H1 (cell line): ENCODE data around the gene MYL5. TPM values are rescaled to one million over a fixed set of nuclear protein-coding genes. Genes with fewer than 3 reads are reported as not detected.

Experiments
- FOSL1 ChIP-seq: IDR thresholded peaks from 2 replicates; pipeline ENCODE4 v1.6.1; 2011; ENCODE audit warnings: mild to moderate bottlenecking, low read depth, low read length, moderate library complexity; ENCODE audit not compliant: insufficient read depth
- GABPA ChIP-seq: IDR thresholded peaks from 2 replicates; pipeline ENCODE4 v1.6.1; 2011; ENCODE audit warnings: mild to moderate bottlenecking, low read length, moderate library complexity, borderline replicate concordance; ENCODE audit not compliant: insufficient read depth
- SIN3A ChIP-seq, 2 experiments: IDR thresholded peaks in 1 of 2; conservative IDR thresholded peaks in 1 of 2; 2 replicates each; pipeline ENCODE4 v1.6.1; 2011 to 2012; ENCODE audit warnings: low read length in 2 of 2, improper control_type of control experiment in 1 of 2, low read depth in 1 of 2, mild to moderate bottlenecking in 1 of 2
- polyA plus RNA-seq, 7 experiments: library from polyadenylated mRNA; depleted of rRNA in 3 of 7; stranded (reverse) in 5 of 7; unstranded in 2 of 7; fragments of >200 nt in 5 of 7; fragments of 200-250 nt in 2 of 7; gene quantifications; 1 replicate in 5 of 7; 2 replicates in 1 of 7; 4 replicates in 1 of 7; pipeline versions ENCODE4 v1.2.1 to v1.2.3, GENCODE V29; 2011 to 2013; ENCODE audit warnings: missing spikeins in 2 of 7, mixed read lengths in 2 of 7
- total RNA-seq: library from RNA; stranded (reverse); fragmentation: NEBNext Ultra II Directional; extraction: Animal tissue kit (Norgen Biotek cat#: 25700); gene quantifications from 2 replicates; pipeline ENCODE4 v1.2.1, GENCODE V29; 2021

MYL5 gene
- total and polyA plus RNA-seq, 2 of the 8 experiments (the other 6 are each of a cell fraction or from before 2014, with no cell fraction given) = 5.7 to 6.8 TPM

GRCh38 chr4:647481-647880, 26.9 kb upstream of the MYL5 start (continued):
- TF ChIP-seq FOSL1 (no peak), GABPA (no peak), SIN3A (conservative IDR thresholded peaks at IDR 0.05 in 1 of 2, IDR thresholded peaks at IDR 0.05 in 1 of 2; ENCODE audit: low read depth in 1 of 2, low read length in 2 of 2) (no peak)
